ENCODE results near the gene SIRPA.

Gene SIRPA

DNA sequence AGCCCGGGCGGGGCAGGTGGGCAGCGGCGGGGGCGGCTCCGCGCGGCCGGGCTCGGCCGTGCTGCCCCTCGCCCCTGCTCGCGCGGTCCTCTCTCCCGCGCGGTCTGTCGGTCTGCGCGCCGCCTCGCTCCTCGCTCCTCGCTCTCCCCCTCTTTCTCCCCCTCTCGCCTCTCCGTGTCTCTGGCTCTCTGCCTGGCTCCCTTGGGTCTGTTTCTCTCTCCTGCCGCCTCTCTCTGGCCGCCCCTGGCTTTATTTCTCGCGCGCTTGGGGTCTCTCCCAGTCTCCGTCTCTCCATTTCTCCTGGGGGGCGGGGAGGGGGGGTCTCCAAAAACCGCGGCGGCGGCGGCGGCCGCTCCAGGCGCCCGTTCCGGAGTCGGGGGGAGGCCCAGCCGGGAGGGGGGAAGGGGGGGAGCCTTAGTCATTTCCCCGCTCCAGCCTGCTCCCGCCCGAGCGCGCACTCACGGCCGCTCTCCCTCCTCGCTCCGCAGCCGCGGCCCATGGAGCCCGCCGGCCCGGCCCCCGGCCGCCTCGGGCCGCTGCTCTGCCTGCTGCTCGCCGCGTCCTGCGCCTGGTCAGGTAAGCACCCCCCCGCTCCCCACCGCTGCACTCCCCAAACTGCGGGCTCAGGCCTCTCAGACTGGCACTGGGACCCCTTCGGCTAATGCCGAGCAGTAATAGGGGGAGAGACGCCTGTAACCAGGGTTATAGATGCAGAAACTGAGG, at the start of gene SIRPA:
TSS of gene SIRPA (plus strand) at position 457 of the 723 bp plus-strand sequence. CDS start at position 498, 41 bp downstream.
- DNase-seq (ENCODE audit: low spot score) (peak; percentile 32), FAIRE-seq (no peak)

DNA sequence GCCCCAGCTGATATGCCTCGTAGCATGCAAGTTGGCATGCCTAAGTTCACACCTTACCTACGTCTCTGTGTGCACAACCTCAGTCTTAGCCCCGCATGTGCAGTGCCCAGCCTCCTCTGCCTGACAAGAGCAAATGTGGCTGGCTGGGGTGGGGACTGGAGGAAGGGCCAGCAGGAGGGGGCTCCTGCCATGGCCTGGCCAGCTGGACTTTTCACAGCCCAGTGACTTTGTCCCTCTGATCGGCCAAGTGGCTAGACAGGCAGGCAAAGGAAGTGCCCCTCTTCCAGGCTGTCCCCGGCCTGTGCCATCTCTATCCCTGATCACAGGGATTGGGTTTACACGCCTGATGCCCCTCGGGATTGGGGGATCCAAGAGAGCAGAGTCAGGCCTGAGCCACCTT, 49.5 kb upstream of the SIRPA start:
- no peak for FAIRE-seq
- DNase-seq (ENCODE audit: low spot score) = no peak

DNA sequence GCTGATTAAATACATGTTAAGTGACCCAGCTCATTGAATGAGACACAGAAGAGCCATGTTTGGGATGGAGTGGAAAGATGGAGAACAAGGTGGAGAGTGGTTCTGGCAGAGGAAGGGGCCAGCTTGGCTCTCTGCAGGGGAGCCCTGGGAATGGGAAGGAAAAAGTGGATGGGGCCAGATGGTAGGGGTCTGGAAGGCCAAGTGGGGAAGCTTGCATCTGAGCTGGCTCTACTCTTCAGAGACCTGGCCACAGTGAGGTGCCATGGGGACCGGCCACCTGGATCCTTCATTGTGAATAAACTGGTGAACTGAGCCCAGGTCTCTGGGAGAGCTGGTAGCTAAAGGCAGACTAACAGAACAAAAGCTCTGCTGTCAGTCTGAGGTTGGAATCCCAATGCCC, 48.9 kb upstream of the SIRPA start:
- DNase-seq (ENCODE audit: low spot score) = no peak
- FAIRE-seq = no peak

DNA sequence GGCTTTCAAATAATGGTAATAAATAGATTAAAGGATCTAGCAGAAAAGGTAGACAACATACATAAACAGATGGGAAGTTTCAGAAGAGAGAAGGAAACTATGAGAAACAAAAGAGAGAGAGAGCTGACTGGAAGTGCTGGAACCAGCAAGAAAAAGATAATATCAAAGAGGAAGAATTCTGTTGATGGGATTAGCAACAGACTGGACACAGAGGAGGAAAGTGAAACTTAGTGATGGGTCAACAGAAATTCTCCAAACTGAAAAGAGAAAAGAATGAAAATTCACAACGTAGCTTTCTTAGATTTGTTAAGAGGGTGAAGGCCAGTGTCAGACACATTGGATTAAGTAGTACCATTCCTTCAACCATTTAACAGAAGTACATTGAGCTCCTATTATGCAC, 48.3 kb upstream of the SIRPA start:
- no peak for FAIRE-seq
- no peak for DNase-seq (ENCODE audit: low spot score)

DNA sequence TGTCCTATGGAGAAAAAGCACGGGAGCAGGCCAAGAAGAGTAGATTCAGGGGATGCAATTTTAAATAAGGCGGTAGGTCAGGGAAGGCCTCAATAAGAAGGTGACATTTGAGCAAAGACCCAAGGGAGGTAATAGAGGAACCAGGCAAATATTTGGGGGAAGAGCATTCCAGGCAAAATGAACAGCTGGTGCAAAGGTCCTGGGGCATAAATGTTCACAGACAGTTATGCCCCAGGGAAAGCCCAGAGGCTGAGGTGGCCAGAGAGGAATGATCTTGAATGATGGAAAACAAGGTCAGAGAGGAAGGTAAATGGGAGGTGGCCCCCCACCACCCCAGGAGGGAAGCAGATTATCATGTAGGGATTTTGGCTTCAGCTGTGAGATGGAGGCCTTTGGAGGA, 47.4 kb upstream of the SIRPA start:
- DNase-seq (ENCODE audit: low spot score) (no peak), FAIRE-seq (no peak)

DNA sequence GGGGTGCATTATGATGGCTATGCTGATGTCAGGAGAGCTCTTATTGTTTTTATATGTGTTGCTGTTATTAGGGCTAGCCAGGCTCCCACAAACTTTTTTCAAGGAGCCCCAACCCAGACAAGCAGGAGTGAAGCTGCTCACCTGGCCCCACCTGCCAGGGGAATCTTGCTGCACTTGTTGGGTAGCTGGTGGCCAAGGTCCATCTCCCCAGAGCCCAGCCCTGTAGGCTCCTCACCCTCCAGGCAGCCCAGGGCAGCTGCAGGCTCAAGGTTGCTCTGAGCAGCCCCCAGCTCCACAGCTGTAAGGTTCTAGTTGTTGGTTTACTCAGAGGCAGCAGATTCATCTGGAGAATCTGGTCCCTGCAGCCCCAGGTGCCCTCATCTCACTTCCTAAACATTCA, 46.8 kb upstream of the SIRPA start:
- no peak for DNase-seq (ENCODE audit: low spot score)
- FAIRE-seq = no peak

DNA sequence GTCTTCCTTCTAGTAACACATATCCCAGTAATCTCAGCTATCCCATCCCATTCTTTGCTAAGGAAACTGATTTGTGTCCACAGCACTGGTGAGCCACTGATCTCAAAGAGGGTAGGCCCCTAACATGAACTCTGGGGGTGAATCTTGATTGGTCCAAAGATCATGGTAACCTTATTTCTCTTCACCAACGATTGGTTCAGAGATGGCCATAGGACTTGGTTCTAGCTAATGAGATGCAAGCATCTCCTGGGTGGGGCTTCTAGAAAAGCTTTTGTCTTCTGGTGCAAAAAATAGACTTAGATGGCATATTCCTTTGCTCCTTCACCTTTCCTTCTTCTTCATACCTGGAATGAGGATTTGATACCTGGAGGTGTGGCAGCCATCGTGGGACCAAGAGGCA, 43.8 kb upstream of the SIRPA start:
- DNase-seq (ENCODE audit: low spot score) (no peak), FAIRE-seq (no peak)

DNA sequence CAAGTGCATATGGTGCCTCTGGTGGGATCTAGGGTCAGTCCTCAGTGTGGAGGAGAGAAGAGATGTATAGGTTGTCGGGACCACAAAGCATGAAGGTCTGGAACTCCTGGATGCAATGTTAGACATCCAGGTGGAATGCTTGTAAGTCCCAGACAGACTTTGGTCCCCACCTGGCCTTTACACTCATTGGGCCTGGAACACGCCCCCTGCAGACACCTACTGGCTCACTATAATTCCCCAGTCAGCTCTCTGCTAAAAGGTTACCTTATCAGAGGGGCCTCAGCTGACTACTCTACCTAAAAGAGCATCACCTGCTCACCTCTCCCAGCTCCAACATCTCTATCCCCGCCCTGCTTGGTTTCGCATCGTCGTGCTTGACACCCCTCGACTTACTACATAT, 41.7 kb upstream of the SIRPA start:
- DNase-seq (ENCODE audit: low spot score) (no peak), FAIRE-seq (no peak)

DNA sequence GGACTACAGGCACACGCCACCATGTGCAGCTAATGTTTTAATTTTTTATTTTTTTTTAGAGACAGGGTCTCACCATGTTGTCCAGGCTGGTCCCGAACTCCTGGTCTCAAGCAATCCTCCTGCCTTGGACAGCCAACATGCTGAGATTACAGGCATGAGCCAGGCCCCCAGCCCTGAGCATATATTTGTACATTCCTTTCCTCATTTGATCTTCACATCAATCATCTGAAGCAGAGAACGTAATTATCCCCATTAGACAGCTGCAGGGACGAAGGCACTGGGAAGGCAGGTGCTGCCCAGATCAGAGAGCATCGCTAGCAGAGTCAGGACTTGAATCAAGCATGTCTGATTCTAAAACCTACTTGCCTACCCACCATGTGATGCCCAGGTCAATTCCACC, 41.0 kb upstream of the SIRPA start:
- FAIRE-seq (no peak), DNase-seq (ENCODE audit: low spot score) (no peak)

DNA sequence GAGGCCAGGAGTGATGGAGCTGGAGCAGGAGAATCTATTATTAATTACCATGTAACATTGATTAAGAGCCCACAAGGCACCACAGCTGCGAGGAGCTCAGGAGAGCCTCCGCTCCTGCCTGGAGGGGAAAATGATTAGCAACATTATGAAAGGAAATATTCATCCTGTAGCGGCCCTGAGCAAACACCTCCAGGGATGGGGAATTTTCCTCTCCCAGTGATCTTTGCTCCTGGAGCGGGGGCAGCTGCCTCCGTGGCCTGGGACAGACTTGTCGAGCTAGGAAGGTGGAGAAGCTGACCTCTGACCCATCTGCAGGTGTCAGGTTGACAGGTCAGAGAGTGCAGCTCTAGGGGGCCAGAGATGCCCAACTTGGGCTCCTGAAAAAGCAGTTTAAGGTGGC, 40.1 kb upstream of the SIRPA start:
- DNase-seq (ENCODE audit: low spot score) = no peak
- no peak for FAIRE-seq

DNA sequence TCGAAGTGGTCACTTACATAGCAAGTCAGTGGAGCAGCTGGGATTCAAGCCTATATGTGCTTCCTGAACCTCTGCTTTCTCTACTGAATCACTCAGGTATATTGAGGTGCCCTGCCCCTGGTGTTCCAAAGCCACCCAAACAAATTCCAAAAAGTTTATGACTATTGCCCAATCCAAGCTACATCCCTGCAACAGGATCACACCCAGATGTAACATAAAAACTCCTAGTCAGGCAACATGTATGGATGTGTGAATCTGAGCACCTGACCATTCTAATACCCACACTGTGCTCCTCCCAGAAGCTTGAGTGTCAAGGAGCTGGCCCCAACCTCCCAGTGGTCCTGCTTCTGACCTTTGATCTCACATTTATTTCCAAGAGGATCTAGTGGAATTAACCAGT, 39.5 kb upstream of the SIRPA start:
- no peak for FAIRE-seq
- DNase-seq (ENCODE audit: low spot score) = no peak

DNA sequence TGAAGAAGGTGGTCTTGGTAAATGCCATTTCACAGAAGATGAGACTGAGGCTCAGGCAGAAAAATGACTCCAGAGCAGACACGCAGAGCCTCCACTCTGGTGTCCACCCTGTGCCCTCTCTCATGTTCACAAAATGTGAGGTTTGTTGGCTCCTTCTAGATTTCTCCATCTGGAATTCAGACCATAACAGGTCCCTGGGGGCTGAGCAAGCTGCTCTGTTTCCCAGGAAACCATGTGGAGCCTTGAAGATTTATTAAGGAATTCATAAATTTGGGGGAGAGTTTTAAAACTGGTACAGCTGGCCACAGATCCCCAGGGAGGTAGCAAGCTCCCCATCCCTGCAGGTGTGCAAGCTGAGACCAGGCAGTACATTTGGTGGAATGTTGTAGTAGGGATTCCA, 38.8 kb upstream of the SIRPA start:
- DNase-seq (ENCODE audit: low spot score) = no peak
- no peak for FAIRE-seq

DNA sequence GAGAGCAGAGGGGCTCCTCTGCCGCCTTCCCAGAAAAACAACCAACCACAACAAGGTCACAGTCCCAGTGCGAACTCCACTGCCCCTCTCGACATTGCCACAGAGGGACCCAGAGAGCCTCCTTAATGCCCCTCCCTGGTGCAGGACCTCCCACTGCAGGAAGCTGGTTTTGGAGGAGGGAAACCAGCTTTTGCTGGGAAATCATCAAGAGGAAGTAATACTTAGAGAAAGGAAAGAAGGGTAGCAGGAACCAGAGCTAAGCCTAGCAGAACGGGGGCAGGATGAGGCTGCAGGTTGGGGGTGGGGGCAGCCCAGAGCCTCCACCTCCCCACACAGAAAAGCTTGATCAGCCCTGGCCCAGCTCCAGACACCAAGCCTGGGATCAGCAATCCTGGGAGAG, 37.7 kb upstream of the SIRPA start:
- DNase-seq (ENCODE audit: low spot score) = no peak

DNA sequence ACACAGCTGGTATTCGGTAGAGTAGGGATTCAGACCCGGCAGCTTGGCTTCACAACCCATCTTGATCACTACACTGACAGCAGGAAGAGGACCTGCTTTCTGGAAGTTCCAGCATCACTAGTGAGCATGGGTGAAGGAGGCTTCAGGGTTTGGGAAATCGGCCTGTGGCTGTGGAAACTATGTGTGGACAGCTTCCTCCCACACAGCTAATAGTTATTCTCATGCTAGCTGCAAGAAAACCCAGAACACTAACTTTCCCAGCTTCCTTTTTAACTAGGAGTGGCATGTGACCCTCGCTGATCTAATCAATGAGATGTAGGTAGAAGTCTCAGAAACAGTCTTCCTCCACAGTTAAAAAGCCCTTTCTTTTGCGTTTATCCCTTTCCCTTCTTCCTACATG, 36.3 kb upstream of the SIRPA start:
- DNase-seq (ENCODE audit: low spot score) (no peak), FAIRE-seq (no peak)

More for the DNA sequence above, 37.7 kb upstream of the SIRPA start:
- FAIRE-seq = no peak

DNA sequence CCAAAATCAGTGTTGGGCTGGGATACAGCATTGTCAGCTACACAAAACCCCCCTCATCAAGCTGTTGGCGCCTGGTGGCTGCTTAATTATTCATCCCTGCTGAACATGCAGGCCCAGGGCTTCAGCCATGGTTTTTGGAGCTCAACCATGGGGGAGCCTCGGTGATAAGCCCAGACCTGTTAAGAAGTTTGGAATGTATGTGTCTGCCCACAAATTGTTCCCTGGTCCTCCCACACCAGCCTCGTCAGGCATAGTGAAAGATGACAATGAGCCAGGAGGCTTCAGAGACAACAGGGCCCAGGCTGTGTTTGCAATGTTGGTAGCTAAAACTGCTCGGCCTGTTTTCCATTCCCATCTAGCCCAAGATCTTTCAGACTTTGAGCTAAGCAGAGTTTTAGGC, 34.8 kb upstream of the SIRPA start:
- DNase-seq (ENCODE audit: low spot score) = peak; percentile 72
- FAIRE-seq = peak; percentile 73

DNA sequence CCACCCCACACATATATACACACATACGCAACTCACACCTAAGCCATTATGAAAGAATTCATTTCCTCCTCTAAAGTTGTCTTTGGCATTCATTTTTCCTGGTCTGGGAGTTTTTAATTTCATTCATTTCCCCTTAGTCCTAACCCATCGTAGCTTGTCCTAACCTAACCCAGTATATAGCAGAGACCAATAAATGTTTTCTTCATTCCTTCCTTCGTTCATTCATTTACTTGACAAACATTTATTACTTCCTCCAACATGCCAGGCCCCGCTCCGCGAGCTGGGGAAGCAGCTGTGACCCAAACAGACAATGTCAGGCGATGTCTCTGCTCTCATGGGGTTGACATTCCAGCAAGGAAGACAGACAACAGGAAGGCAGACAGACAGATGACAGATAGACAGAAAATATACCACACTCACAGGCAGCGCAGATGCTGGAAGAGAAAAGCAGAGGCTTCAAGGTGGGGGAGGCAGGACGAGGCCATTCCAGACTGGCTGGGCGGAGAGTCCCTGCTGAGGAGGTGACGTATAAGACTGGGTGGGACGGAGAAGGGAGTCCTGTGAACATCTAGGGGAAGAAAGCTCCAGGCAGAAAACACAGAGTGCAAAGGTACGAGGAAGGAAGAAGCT, 33.7 kb upstream of the SIRPA start:
- DNase-seq (ENCODE audit: low spot score) = peak; percentile 64
- no peak for FAIRE-seq

DNA sequence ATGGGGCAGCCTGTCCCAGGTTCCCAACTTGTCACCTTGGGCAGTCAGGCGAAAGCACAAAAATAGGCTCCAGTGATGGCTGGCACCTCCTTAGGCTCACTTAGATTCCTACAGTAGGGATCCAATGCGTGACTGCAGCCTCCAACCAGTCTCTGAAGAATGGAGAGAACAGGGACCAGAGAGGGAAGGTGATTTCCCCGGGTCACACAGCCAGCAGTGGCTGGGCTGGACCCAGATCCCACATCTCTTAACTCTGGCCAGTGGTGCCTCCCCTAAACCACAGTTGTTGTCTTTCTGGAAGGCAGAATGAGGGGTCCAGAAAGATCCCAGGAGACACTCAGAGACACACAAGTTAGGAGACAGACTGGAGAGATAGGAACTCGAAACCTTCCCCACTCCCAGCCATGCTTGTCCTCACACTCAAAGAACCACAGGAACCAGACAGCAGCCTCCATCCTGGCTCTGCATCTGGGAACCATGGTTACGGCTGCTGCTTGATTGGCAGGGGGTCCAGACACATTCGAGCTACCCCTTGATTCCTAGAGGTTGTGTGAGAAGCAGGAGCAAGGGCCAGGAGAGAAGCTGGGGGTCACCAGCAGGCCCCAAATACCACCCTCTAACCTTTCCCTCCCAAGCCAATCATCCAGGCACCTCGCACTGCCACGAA, 33.1 kb upstream of the SIRPA start:
- DNase-seq (ENCODE audit: low spot score) = no peak
- FAIRE-seq = no peak

DNA sequence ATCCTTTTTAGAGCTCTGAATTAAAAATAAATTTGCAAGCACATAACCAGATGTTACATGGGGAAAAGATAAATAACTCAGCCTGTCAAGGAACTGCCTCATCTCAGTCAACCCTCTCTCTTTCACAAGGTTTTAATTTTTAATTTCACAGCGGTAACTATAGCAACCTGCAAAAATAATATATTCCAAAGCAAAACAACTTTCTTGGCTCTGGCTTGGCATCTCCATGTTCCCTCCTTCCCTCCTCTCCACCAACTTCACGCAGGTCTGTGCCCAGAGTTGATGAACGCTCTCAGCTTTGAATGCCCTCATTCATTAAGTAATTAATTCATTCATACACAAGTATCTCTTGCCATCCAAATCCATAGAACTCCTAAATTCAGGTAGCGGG, 32.5 kb upstream of the SIRPA start:
- DNase-seq (ENCODE audit: low spot score) = no peak
- no peak for FAIRE-seq

DNA sequence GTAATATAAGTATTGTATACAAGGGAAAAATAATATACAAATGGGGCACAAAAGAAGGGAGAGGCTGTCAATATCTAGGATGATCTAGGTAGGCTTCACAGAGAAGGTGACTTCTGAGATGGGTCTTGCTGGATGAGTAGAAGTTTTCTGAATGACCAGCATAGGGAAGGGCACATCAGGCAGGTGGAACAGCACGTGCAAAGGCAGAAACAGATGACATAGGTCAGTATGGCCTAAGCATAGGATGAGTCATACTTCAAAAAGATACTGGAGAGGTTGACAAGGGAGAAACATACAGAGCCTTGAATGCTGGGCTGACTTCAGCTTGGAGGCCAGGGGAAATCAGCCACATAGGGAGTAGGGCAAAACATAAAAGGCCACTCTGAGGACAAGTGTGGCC, 31.9 kb upstream of the SIRPA start:
- FAIRE-seq = no peak
- peak; percentile 47 for DNase-seq (ENCODE audit: low spot score)

DNA sequence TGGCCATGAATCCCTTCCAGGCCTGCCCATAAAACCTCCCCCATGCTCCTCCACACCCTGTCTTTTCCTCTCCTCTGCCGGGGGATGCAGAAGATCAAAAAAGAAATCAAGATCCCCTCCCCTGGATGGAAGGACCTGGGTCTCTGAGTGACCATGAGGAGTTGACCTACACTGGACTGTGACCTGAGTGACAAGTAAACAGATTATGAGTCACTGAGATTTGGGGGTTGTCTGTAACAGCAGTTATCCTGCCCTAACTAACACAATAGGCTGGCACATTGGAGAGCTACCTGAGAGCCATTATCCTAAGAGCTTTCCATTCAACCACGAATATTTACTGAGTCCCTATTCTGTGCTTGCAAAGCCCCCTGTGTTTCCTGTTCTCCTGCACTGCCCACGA, 28.4 kb upstream of the SIRPA start:
- no peak for FAIRE-seq

DNA sequence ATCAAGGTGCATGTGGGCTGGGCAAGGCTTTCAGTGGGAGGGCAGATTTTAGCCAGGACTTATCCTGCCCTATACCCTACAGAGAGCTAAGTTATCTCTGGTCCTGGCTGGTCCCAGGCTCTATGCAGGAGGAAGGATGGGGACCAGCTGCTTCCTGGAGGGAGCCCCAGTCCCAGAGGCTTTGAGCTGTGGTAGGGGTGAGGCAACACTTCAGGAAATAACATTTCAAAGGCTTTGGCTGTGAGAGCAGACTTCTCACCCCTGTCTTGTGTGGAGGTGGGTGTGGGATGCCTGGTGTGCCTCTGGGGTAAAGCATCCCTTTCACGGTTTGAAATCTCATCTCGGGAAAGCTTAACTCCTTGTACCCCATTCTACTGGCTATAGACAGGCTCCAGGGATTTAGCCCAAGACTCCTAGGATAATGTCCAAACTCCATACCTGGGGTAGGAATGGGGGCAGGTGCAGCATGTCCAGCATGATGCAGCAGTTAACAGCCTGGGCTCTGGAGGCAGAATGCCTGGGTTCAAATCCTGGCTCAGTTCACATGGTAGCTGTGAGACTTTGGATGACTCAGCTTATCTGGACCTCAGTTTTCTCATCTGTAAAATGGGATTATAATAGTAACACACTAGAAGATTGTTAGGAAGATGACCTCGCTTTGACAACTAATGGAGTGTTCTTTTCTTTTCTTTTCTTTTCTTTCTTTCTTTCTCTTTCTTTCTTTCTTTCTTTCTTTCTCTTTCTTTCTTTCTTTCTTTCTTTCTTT, 27.5 kb upstream of the SIRPA start:
- DNase-seq (ENCODE audit: low spot score) (no peak), FAIRE-seq (no peak)

More for the DNA sequence above, 28.4 kb upstream of the SIRPA start:
- DNase-seq (ENCODE audit: low spot score) = no peak

DNA sequence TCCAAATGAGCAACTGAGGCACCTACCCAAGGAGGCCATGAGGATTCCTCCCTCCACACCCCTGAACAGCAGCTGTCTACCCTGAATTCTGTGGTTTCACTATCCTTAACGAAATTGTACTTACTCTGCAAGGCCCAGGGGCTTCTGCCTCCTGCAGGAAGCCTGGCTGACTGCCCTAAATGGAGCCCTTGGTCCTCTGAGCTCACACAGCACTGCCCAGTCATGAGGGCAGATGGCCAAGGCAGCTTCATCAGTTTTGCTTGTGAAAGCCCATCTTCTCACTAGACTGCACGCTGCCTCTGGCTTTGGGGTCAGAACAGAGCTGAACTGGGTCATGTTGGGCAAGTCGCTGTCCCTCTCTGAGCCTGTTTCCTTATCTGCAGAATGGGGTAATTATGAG, 26.4 kb upstream of the SIRPA start:
- DNase-seq (ENCODE audit: low spot score) (peak; percentile 19), FAIRE-seq (no peak)

All from RCC 7860 (cell line).